HG03457 (cell line): ENCODE results near the gene PRSS56.

Source experiments
- ATAC-seq: cut with Tn5 transposase; IDR thresholded peaks from one replicate; pipeline ENCODE4 v1.9.1; 2021; ENCODE audit warnings: moderate number of reproducible peaks; ENCODE audit not compliant: unreplicated experiment

The PRSS56 gene

DNA sequence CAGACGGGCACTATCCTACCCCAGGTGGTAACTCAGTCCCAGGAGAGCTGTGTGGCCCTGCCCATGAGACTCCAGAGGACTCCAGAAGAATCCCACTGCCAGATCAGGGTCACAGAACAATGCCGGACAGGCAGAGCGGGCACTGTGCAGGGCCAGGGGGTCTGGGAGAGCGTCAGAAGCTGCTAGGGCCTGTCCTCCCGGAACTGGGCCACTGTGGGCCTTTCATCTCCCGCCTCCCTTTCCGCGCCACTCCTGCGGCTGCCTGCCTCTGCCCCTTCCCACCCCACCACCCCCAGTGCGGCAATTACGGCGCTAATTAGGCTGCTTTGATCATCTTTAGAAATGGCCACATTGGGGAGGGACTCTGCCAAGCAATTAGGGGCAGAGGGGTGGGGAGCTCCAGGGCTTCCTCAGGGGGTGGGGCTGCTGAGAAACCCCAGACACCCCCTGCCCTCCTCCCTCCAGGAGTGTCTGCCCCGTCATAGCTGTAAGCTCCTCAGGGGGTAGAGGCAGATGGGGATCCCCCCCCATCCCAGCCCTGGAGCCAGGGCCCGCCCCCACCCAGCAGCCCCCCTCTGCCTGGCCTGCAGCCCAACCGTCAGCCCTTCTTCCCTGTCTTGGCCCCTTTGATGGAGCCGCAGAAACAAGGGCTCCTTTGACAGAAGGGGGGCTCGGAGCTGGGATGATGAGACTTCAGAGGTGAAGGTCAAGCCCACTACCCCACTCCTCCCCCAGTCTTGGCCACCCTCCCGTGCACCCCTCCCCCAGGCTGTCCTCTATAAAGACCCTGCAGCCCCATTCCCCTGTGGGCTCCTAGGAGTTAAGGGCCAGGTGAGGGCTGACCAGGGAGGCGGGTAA lies at the start of gene PRSS56:
Gene PRSS56 (plus strand): TSS at position 808 of the 858 bp plus-strand sequence. CDS start 211 bp downstream, outside the sequence.
- ATAC-seq: no peak

DNA sequence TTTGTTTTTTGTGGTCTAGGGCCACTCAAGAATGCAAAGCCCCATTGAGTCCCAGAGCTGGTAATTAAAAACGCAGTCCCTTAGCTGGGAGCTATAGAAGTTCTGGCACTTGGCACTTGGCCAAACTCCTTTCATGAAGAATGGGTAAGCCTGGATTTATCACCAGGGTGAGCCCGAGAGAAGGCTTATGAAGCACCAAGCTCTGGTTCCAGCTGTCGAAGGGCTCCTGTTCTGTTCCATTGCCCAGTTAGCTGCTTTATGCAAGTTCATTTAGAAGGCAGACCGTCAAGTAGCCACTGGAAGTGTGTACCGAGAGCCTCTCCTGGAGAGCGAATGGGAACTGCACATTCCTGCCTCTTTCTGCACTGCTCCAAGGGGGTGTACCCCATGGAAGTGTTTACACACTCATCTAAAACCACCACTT lies 46.7 kb upstream of the PRSS56 start:
- no peak for ATAC-seq

DNA sequence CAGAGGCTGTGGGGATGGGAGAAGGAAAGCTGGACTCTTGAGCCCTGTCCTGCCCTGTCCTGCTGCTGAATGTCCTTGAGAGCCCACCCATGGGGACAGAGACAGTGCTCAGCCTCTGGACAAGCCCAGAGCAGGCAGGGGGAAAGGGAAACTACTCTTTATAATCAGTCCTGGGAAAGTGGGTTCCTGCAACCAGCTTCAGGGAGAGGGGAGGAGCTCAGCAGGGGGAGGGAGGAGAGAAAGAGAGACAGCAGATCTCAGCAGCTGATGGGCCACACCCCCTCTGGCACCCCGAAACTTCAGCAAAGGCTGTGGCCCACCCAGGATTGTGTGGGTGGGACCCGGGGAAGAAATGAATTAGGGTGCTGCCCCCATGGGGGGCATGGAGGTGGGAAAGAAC lies 44.1 kb upstream of the PRSS56 start:
- ATAC-seq: no peak

DNA sequence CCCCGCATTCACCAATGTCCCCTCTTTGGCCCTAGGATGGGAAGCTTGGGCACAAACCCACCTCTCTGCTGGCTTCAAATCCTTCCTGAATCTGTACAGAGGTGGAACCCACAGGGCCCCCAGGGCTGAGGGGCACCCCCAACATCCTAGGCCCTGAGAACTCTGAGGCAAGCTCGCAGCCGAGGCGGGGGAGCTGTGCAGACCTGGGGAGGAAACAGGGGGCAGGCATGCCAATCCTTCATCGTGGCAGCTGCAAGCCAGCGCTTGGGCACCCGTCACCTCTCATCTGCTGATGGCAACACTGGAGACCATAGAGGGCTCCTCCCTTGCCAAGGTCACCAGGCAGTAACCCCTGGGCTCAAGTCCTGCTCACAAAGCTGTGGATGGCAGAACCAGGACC lies 43.4 kb upstream of the PRSS56 start:
- no peak for ATAC-seq

DNA sequence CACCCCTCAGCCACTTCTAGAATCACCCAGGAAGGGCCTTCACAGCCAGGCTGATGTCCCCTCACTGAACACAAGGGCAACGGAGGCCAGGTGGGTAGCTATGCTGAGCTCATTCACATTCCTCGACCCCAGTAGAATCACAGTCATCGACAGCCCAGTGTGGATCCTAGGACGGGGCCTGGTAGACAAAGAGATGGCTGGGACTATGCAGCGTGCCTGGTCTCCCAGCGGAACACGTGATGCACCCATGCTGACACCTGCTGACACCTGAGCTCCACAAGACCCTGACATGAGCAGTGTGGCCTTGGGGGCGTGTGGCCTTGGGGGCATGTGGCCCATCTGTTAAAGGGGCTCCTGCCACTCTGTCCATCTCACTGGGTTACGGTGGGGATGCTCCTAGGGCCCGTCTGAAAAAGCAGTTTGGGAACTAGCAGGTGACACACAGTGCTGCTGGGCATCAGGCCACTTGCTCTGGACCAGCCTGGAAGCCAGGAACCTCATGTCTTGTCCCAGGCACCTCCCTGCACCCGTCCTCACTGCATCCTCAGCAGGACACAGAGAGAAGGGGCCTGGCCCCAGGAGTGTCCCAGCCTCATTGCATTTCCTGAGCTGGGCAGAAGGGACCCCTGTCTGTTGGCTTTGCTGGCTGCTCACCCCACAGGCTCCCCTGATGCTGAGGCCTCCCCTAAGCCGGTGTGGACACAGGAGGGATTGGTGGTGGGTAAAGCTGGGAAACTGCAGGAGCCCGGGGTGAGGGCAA lies 42.3 kb upstream of the PRSS56 start:
- no peak for ATAC-seq

DNA sequence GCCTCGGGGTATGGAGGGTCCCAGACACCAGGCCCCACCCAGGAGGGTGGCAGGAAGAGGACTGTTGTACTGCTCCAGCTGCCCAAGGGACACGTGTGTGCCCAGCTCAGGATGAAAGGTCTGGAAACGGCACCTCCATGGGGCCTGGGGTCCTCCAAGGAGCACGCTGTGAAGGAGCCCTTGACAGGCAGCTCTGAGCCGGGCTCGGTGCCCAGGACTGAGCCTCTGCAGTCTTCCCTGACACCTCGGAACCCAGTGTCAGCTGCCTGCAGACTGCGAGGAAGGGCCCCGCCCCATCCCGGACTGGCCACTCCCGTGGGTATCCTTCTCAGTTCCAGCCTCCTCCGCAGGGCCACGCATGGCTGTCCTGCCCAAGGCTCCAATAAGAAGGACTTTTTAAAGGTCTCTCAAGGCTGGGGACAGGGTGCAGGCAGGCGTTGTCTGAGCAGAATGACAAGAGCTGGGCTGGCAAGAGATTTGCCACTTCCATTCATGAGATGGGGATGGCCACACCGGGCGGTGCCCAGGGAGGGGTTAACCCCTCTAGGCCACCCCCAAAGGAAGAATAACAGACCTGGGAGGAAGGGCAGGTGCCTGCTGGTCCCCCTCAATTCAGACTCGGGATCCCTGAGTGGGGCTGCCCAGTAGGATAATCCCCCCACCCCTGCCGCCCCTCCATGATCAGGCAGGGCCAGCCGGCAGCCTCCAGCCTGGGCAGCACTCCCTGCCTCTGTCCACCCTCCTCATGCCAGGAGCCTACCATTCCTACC lies 41.4 kb upstream of the PRSS56 start:
- ATAC-seq: no peak

DNA sequence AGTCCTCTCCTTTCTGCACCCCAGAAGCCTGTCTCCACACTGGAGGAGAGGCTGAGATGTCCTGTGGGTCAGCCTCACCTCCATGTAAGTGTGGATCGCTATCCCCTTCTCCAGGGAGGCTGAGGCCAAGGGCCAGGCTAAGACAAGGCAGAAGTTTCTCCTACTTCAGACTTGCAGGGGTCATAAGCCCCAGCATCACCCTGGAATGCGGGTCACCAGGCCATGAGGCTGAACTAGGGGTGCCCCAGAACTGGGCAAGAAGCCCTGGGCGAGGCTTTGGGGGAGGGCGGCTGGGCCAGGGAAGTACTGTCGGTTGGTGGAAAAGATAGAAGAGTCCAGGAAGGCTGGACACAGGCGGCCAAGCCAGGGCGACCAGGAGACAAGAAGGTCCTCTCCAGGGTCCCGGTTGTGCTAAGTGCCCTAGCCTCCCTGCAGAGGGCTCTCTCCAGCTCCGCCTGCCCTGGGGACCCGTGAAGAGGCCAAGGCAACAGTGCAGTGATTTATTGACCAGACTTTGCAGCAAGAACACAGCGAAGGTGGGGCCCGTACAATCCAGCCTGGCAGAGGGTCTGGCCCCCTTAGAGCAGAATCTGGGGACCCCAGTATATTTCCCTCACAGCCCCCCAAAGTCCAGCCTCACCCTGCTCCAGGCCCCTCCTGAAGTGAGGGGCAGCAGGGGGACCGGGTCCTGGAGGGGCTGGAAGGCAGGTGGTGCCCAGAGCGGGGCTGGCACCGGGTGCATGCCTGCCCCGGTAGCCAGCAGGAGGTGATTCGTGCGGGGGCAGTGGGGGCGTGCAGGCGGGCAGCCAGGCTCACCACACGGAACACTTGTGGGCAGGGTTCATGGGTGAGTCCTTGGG lies 40.6 kb upstream of the PRSS56 start:
- no peak for ATAC-seq

DNA sequence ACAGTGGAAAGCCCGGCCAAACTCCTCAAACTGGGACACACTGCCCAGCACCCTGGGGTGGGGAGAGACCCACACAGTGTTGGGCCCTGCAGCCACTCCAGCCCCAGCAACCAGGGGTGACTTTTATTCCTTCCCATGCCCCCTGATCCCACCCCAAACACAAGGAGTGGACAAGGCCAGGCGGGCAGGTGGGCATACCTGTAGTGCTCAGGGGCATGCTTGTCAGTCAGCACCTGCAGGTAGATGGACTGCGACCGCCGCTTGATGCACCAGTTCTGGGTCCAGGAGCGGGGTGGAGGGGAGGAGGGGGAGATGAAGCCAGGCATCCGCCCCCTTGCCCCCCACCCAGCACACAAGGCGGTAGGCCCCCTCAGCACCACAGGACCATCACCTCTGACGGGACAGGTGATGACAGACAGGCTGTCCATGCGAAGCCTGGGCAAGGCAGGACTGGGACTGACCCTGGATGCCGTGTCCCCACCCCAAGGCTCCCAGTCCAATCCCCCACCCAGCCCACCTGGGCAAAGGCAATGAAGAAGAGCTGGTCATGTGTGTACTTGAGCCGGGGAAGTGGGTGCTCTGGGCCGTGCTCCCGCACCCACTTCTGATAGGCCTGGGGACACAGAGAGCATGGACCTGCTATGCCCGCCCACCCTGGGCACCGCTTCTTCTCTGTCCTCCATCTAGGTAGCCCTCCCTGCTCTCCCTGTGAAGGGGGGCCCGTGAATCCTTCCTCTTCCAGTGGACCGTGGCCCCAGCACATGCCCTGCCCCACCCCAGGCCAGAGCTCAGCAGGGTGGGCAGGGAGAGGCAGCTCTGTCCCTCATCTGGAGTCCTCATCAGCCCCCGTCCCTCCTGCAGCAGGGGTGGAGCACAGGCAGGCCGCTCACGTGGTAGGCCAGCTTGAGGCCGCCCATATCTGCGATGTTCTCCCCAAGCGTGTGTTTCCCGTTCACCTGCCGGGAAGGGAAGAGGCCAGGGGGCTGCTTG lies 39.7 kb upstream of the PRSS56 start:
- no peak for ATAC-seq

DNA sequence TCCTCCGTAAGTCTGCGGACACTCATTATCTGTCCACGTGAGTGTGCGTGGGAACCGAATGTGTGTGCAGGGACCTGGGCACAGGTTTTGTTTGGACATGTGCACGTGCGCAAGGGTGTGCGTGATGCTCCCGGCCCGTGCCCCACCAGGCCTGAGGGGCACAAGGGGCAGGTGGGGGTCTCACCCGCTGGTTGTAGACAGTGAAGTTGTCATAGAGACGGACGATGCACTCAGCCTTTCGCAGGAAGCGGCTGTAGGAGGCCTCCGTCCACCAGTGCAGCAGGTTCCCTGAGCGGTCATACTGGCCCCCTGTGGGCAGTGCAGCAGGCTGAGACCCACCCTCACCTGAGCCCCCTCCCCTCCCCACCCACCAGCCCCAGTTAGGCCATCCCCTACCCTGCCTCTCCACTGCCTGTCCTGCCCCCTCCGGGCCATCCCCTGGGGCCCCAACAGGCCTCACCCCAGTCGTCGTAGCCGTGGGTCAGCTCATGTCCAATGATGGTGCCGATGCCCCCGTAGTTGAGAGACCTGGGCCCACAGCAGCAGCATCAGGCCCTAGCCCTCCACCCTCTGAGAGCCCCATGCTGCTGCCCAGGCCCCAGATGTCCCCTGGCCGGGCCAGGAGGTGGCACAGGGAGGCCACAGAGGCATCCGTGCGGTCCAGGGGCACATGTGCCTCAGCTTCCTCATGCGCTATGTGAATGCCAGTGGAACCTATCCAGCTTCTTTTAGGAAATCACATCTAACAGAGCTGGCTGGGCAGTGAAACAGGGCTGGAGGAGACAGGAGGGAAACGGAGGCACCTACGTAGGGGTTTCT lies 38.7 kb upstream of the PRSS56 start:
- ATAC-seq: no peak

DNA sequence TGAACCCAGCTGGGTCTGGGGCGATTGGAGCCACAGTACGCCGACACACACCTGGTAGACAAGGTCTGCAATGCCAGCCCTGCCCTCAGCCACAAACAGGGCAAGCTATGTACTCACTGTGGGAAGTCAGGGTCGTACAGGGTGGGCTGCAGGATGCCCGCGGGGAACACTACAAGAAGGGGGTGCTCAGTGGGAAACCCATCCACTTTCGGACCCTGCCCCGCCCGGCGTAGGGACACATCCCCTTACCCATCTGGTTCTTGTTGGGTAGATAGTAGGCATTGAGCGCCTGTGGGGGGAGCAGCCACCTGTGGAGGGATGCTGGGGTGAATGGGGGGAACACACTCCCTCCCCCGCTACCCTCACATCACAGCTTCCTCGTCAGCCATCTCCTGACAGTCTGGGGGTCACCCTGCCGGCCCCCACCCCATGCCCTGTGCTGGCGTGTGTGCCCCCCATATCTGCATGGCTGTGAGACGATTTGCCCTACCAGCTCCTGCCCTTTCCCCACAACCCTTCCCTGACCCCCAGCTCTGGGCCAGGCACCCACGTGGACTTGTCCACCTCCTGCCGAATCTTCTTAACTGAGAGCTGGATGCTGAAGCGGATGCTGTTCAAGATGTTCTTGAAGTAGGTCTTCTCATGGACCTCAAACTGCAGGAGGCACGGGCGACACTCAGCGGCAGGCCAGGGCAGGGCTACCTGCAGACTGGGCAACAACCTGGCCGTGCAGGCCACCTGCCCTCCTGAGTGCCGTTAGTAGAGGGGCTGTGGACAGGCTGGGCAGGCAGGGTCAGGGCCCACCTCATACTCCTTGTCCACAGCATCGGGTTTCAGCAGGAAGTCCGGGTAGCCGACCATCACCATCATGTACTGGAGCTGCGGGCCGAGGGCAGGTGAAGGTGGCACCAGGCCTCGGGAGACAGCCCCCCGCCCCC lies 37.6 kb upstream of the PRSS56 start:
- ATAC-seq: no peak

DNA sequence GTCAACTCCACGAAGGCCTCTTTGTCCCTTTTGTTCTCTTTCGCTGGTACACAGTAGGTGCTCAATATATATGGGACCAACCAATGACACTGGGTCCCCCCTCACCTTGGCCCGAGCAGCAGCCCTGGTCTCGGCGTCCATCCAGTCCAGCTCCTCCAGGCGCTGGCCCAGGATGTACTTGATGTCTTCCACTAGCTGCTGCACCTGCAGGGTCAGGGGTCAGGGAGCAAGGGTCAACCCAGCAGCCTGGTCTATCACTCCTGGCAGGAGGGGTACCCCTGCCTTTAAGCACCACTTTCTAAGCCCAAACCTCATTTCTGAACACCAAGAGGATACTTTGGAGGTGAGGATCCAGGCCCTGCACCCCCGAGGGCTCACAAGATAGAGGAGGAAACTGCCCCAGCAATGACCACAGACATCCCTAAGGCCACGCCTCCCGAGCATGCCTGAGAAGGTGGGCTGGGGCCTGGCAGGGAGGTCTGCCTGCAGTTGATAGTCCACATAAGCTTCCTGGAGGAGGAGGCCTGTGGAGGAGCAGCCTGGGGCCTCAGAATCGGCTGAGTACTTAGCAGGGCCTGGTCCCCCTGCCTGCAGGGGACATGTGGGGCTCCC lies 36.8 kb upstream of the PRSS56 start:
- no peak for ATAC-seq

DNA sequence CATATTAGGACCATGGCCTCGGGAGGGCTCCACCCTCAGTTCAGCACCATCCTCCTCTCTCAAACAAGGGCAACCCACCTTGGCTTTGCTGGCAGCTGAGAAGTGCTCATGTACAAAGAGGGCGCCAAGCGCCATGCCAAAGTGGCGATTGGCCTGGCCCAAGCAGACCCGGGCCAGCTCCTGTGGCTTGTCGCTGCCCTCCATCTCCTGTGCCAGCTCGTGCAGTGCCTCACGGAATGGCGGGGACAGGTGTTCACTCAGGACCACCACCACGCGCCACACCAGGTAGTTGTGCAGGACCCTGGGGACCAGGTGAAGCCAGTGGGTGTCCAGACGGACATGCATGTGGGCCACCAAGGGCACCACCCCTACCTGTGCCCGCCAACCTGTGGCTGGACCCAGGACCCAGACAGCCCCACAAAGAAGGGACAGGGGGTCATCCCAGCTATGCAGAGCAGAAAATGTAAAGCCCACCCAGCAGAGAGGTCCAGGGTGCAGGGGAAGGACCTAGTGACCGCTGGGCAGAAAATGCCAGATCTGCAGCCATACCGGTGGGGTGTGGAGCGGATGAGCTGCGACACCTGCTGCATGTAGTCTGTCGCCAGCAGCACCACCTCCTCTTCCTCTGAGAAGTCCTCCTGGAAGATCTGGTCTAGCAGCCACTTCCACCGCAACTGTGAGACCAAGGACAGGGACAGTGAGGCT lies 36.1 kb upstream of the PRSS56 start:
- no peak for ATAC-seq

DNA sequence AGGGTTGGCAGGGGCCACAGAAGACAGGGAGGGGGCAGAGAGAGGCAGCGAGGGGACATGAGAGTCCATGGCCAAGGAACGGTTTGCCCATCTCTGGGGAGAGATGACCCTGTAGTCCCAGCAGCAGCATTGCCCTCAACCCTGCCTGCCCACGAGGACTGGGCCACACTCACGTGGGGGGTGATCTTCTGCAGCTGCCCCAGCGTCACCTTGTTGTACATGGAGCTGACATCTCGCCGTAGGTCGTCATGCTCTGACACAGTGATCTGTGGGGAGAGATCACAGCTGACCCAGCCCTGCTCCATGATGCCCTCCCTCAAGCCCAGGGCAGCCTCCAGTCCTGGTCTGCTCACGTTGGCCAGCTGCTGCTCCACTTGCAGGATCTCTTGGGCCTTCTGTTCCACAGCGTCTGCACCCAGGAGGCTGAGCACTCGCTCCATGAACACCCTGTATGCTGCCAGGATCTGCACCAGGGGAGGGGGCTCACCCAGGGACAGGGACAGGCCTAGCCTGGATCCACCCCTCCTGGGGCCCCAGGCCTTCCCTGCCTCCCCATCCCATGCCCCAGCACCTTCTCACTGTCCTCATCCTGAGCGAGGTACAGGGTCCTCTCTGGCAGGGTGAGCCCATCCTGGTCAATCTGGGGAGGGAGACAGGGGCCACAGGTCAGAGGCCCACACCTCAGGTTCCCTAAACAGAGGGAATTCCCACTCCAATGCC lies 35.4 kb upstream of the PRSS56 start:
- ATAC-seq: no peak

DNA sequence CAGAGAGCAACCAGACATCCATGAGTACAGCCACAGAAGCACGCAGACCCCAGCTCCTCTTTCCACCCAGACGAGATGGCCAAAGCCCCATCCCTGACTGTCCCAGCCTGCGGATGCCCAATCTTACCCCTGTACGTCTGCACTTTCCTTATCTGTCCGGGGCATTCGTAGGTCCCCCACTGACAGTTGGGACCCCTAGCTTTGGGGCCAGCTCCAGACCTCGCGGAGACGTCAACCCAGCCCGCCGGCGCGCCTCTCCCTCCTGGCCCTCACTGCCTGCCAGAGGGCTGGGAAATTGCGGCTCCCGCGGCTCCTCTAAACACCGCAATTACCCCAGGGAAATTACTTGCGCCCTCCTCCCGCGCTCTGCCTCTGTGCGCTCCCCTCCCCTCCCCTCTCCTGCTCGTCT lies 34.8 kb upstream of the PRSS56 start:
- no peak for ATAC-seq

DNA sequence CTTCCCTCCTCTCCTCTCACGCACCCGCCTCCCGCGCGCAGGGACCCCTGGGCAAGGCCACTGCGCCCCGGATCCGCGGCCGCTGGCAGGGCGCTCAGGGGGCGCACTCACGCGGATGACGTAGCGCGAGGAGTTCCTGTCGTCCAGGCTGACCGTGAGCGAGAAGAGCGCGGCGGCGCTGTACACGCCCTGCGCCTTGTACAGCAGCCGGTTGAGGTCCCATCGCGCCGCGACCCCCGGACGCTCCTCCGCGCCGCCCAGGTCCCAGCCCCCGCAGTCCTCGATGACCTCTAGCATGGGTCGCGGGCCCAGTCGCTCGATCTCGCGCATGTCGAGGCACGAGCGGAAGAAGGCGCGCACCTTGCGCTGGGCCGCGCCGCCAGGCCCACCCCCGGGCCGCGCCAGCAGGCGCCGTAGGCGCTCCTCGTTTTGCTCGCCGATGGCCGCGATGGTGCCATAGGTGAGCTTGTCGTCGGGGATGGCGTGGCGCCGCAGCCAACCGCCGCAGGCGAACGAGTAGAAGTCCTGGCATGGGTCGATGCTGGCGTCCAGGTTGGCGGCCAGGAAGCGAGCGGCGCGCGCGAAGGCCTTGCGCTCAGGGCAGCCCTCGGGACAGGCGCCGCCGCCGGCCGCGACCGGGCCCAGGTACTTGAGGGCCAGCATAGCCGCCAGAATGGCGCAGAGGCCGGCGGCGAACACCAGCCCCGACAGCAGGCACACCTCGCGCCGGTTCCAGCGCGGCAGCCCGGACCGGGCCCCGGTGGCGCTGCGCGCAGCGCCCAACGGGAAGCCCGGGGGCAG lies 34.2 kb upstream of the PRSS56 start:
- ATAC-seq: no peak
